ENCODE data around the gene PLXNB1.

The PLXNB1 gene

DNA sequence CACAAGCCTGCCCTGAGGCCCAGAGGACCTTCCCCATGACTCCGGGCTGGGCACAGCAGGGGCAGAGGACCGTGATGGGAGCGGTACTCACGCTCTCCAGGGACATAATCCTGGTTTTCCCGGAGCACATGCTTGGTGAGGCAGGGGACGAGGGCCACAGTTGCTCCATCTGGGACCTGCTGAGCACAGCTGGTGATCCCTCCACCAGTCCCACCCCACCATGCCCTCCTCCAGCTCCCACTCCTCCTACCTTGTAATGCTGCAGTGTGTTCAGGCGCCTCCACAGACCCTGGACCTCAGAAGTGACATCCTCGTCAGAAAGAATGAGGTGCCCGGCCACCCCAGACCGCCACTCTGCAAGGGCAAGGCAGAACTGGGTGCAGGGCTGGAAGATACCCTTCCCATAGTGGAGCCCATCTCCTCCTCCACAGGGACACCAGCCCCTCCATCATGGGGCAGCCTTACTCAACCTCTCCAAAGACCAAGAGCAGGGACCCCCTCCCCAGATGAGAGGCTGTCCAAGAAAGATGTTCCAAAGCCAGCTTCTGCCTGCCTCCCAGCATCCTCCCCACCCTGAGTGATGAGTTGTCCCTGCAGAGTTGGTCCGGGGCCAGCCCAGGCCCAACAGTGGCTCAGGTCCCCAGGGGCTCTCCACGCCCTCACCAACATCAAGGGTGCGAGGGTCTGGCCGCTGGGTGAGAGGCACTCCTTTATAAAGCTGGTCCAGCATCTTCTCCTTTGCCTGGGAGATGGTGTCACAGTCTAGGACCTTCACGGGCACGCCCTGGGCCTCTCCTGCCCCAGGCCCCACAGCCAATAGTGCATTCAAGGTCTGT lies 19.5 kb downstream of the PLXNB1 start:
- DNase-seq (no peak), ATAC-seq (ENCODE audit: insufficient read depth, low read depth) (no peak)
- Histone ChIP-seq H3K9me3 (ENCODE audit: insufficient read depth, low read length, severe bottlenecking) (no peaks in the 10 kb centered on the region), H3K36me3 (ENCODE audit: insufficient read depth, low read length) (no peaks in the 10 kb centered on the region), H3K27me3 (ENCODE audit: insufficient read depth, low read length, poor library complexity) (no peaks in the 10 kb centered on the region), H3K4me2 (ENCODE audit: insufficient read depth, low read length) (no peak overlapping the region), H4K20me1 (ENCODE audit: insufficient read depth, low read length) (peaks cover 3% of the 10 kb centered on the region; the same call in 1 of the 2 replicates), H3K79me2 (ENCODE audit: insufficient read depth, low read length) (no peaks in the 10 kb centered on the region), H3K4me1 (ENCODE audit: insufficient read depth, low read length) (no peaks in the 10 kb centered on the region), H2AFZ (ENCODE audit: low read depth, low read length) (no peak overlapping the region), H3K9ac (ENCODE audit: low read depth, low read length) (no peak overlapping the region), H3K27ac (ENCODE audit: low read length) (no peak overlapping the region), H3K4me3 (ENCODE audit: low read depth in 1 of 2, low read length in 2 of 2) (no peak overlapping the region)
- TF ChIP-seq EZH2 (IDR thresholded peaks at IDR 0.05; ENCODE audit: borderline replicate concordance, low read depth, low read length, severe bottlenecking), result no peak
- TF ChIP-seq, protein P1, sequence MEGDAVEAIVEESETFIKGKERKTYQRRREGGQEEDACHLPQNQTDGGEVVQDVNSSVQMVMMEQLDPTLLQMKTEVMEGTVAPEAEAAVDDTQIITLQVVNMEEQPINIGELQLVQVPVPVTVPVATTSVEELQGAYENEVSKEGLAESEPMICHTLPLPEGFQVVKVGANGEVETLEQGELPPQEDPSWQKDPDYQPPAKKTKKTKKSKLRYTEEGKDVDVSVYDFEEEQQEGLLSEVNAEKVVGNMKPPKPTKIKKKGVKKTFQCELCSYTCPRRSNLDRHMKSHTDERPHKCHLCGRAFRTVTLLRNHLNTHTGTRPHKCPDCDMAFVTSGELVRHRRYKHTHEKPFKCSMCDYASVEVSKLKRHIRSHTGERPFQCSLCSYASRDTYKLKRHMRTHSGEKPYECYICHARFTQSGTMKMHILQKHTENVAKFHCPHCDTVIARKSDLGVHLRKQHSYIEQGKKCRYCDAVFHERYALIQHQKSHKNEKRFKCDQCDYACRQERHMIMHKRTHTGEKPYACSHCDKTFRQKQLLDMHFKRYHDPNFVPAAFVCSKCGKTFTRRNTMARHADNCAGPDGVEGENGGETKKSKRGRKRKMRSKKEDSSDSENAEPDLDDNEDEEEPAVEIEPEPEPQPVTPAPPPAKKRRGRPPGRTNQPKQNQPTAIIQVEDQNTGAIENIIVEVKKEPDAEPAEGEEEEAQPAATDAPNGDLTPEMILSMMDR (IDR thresholded peaks at IDR 0.05; ENCODE audit: borderline replicate concordance, extremely low read depth, low read length, poor library complexity, severe bottlenecking), result no peak

DNA sequence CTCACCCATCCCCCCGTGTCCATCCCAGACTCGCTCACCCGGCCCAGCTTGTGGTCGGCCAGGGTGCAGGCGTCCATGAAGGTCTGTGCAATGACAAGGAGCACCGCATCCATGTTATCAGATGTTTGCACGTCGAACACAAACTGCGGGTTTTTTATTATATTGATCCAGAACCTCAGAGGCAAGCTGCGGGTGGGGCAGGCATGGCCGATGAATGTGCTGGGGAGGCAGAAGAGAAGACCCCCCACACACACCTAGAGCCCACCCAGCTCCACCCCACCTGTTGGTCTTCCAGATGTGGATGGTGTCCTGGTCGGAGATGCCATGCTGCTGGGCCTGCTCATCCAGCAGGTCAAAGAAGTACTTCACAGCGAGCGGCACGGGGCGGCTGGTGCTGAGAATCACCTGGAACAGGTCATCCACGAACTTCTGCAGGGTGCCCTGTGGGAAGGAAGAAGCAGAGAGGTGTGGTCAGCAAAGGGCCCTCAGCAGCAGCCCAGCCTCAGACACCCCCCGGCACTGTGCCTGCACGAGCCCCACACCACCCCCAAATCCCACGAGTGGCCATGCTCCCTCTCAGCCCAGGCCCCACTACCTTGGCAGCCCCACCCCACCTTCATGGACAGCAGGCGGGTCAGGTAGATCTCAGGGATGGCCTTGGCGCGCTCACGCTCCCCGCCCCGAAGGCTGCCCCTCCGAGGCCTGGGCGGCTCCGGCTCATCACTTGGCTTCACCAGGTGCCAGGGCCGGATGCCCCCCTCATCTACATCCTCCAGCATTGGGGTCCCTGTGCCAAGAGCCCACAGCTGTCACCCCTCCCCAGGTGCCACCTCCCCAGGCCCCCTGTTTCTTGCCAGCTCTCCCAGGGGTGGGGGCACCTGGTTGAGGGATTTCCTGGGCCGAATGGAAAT lies 20.3 kb downstream of the PLXNB1 start:
- no peak overlapping the region for H3K9ac ChIP-seq (ENCODE audit: low read depth, low read length)
- H3K79me2 ChIP-seq (ENCODE audit: insufficient read depth, low read length), result no peaks in the 10 kb centered on the region
- no peak overlapping the region for H3K27ac ChIP-seq (ENCODE audit: low read length)
- no peak overlapping the region for H3K4me2 ChIP-seq (ENCODE audit: insufficient read depth, low read length)
- no peaks in the 10 kb centered on the region for H3K9me3 ChIP-seq (ENCODE audit: insufficient read depth, low read length, severe bottlenecking)
- DNase-seq (no peak), ATAC-seq (ENCODE audit: insufficient read depth, low read depth) (no peak)
- H2AFZ ChIP-seq (ENCODE audit: low read depth, low read length), result no peak overlapping the region
- H3K4me3 ChIP-seq (ENCODE audit: low read depth in 1 of 2, low read length in 2 of 2), result no peak overlapping the region
- peaks cover 8% of the 10 kb centered on the region; the same call in 1 of the 2 replicates for H4K20me1 ChIP-seq (ENCODE audit: insufficient read depth, low read length)
- TF ChIP-seq, protein P1 (IDR thresholded peaks at IDR 0.05; ENCODE audit: borderline replicate concordance, extremely low read depth, low read length, poor library complexity, severe bottlenecking), result no peak
- no peak for TF ChIP-seq EZH2 (IDR thresholded peaks at IDR 0.05; ENCODE audit: borderline replicate concordance, low read depth, low read length, severe bottlenecking)
- H3K27me3 ChIP-seq (ENCODE audit: insufficient read depth, low read length, poor library complexity), result no peaks in the 10 kb centered on the region
- H3K4me1 ChIP-seq (ENCODE audit: insufficient read depth, low read length), result no peaks in the 10 kb centered on the region
- H3K36me3 ChIP-seq (ENCODE audit: insufficient read depth, low read length), result no peaks in the 10 kb centered on the region

DNA sequence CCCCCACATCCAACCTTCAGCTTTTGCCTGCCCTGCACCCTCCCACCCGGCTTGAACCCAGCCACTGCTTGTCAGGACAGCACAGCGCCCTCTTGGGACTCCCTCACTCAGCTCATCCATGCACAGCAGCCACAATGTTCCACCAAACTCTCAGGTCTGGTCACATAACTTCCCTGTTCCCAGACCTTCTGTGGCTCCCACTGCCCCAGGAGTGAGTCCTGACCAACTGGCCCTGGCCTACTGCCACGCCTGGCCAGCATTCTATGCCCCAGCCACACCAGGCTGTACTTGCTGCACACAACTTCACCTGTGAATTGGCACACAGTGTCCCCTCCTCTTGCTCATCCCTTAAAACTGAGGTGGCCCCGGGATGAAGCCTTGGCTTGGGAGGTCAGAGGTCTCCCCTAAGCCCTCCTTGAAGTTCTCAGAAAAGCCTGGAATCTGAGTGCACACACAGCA lies 21.0 kb downstream of the PLXNB1 start:
- no peaks in the 10 kb centered on the region for H3K36me3 ChIP-seq (ENCODE audit: insufficient read depth, low read length)

More for the DNA sequence above, 21.0 kb downstream of the PLXNB1 start:
- H3K4me1 ChIP-seq (ENCODE audit: insufficient read depth, low read length), result no peaks in the 10 kb centered on the region
- peaks cover 8% of the 10 kb centered on the region; the same call in 1 of the 2 replicates for H4K20me1 ChIP-seq (ENCODE audit: insufficient read depth, low read length)
- no peak for TF ChIP-seq EZH2 (IDR thresholded peaks at IDR 0.05; ENCODE audit: borderline replicate concordance, low read depth, low read length, severe bottlenecking)
- TF ChIP-seq, protein P1 (IDR thresholded peaks at IDR 0.05; ENCODE audit: borderline replicate concordance, extremely low read depth, low read length, poor library complexity, severe bottlenecking), result peak; percentile 36
- DNase-seq (no peak), ATAC-seq (ENCODE audit: insufficient read depth, low read depth) (no peak)
- no peak overlapping the region for H2AFZ ChIP-seq (ENCODE audit: low read depth, low read length)
- no peak overlapping the region for H3K9ac ChIP-seq (ENCODE audit: low read depth, low read length)
- no peaks in the 10 kb centered on the region for H3K9me3 ChIP-seq (ENCODE audit: insufficient read depth, low read length, severe bottlenecking)
- H3K79me2 ChIP-seq (ENCODE audit: insufficient read depth, low read length), result no peaks in the 10 kb centered on the region
- no peaks in the 10 kb centered on the region for H3K27me3 ChIP-seq (ENCODE audit: insufficient read depth, low read length, poor library complexity)
- no peak overlapping the region for H3K4me3 ChIP-seq (ENCODE audit: low read depth in 1 of 2, low read length in 2 of 2)
- H3K27ac ChIP-seq (ENCODE audit: low read length), result no peak overlapping the region
- no peak overlapping the region for H3K4me2 ChIP-seq (ENCODE audit: insufficient read depth, low read length)
